ENCODE results near the gene FGGY.
"Not testable (repeated sequence)": the region's sequence is repeated elsewhere in the genome, so short reads cannot be mapped to it uniquely, and the experiment has no call there.

FGGY gene

DNA sequence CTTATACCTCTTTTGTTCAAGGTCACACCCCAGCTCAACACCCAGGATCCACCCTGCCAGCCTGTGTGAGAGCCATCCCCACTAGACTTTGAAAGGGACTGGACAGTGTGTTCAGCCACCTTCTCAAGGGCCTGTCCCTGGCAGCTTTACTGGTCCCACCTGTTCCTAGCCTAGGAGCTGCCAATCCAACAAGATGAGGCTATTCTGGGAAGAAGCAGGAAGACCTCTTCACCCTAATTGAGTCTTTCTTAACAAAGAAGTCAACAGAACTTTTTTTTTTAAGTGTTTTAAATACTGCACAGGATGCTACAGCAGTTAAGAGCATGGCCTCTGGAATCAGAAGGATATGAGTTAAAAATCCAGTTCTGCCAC, 422.1 kb downstream of the FGGY start:
- no peak for DNase-seq

GRCh38 chr1:59720326-59721115, 423.6 kb downstream of the FGGY start:
- no peak for DNase-seq

- no peak for DNase-seq
These were observed 433.4 kb downstream of the FGGY start for GRCh38 chr1:59730302-59730701.

GRCh38 chr1:59730759-59731478, 434.0 kb downstream of the FGGY start:
- peak in 1 of 2 experiments; percentile 36 for DNase-seq

GRCh38 chr1:59731591-59731990, 434.7 kb downstream of the FGGY start:
- DNase-seq: no peak

DNA sequence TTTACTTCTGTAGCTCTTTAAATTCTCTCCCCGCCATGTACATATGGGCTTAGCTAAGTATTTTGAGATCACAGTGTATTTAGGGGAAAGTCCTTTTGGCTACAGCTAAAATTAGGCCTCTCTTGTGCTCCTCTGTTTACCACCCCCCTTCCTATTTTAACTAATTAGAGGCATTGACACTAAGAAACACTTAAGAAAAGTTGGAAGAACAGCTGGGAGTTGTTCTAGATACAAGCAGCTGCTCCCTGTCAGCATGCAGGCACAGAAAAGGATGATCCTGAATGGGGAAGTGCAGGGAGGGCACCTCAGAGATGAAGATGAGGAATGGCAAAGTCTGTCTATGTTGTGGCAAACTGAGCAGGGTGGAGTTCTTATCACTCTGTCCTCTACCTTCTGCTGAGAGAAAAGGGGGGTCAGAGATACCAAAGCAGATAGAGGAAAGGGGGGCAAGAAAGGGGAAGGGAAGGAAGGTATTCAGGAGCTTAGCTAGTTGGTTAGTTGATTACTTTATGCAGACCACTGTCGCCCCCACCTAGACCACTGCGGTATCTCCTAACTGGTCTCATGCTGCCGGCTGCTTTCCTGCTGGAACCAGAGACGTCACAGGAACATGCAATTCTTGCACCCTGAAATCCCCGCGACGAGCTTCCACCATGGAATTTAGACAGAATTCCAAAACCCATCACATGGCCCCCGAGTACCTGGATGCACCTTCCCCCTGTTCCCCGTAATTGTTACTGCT, 435.5 kb downstream of the FGGY start:
- no peak for DNase-seq

DNA sequence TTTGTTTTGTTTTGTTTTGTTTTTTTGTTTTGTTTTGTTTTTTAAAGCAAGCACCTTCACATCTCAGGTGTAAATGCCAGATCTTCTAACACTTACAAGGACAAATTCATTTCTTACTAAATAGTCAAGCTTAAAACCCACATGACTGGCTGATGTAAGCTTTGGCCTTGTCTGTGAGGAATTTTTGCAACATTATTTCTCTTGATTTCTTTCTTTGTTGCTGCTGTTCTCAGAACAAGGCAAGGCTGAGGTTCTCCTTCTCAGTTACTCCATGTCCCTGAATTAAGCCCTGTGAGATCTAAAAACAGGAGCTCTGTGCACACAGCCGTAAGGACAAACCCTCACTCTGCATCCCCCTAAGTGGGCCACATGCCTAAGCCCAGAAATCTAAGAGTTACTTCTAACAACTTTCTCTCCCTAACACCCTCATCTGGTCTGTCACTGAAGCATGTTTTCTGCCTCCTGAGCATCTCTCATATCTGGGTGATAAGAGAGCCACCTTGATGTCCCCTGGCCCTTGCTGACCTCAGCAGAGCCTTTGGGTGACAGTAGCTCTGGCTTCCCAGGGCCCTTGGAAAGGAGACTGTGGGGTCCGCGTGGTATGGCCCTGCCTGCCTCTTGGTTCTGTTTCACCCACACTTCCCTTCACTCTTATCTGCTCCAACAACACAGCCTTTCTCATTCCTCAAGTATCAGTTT, 436.7 kb downstream of the FGGY start:
- no peak for DNase-seq

- not testable (repeated sequence) for DNase-seq
These were observed 439.0 kb downstream of the FGGY start for GRCh38 chr1:59735927-59736326.

GRCh38 chr1:59736744-59737143, 439.9 kb downstream of the FGGY start:
- no peak for DNase-seq

- DNase-seq: no peak
These were observed 440.7 kb downstream of the FGGY start for GRCh38 chr1:59737638-59738037.

DNA sequence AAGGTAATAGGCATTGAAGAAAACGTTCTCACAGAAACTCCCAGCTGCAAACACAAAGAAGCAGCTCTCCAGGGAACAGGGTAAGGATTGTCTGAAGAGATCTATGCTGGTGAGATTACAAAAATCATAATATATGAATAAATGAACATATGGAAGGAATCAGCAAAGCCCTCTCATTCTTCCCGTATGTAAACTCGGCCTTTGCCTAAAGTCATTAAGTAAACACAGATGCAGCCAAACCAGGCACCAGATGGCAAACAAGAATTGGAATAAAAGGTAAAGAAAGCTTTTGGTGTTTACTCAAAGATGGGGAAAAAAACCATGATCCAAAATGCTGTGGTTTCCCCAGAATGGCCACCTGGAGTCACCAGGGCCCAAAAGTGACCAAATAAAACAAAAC, 441.3 kb downstream of the FGGY start:
- no peak for DNase-seq

GRCh38 chr1:59738591-59739015, 441.7 kb downstream of the FGGY start:
- DNase-seq: no peak

DNA sequence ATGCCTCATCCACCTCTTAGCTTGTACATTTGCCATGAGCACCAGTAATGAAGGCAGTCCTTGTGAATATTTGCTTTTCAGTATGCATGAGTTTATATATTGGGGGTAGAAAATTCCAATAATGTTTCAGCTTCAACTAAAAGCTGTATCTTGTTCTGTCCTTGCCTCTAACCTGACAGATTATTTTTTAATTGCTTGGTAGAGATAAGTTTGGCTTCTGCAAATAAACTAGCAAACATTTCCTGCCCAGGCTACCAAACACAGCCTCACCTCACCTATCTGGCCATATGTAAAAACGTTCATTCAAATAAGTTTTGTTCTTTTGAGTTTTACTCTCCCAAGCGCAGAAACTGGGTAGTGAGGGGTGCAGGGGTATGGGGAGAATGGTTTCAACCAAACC, 442.2 kb downstream of the FGGY start:
- DNase-seq: no peak

GRCh38 chr1:59742526-59742925, 445.6 kb downstream of the FGGY start:
- no peak for DNase-seq

- no peak for DNase-seq
These were observed 446.6 kb downstream of the FGGY start for GRCh38 chr1:59743324-59744091.

GRCh38 chr1:59747420-59748024, 450.6 kb downstream of the FGGY start:
- DNase-seq: no peak

GRCh38 chr1:59748123-59748522, 451.2 kb downstream of the FGGY start:
- DNase-seq: no peak

- peak in 1 of 2 experiments; percentile 29 for DNase-seq
These were observed 453.6 kb downstream of the FGGY start for GRCh38 chr1:59750328-59751003.

- DNase-seq: no peak
These were observed 454.1 kb downstream of the FGGY start for GRCh38 chr1:59751004-59751395.

DNA sequence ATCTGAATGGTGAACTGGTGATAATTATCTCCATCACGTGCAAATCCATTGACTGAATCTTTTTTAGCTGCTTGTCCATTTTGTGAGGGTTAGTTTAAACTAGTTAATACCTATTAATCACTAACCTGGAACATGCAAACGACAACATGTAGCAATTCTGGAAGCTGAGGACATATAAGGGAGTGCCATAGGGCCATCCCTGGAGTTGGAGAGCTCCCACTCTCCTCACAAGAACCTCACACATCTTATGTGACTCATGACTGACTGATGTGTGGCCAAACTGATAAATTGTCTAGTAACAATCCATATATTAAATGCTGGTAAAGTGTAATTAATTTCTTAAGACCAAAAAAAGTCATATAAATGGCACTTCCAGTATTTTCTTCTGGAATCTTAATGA, 454.9 kb downstream of the FGGY start:
- no peak for DNase-seq
